Fibroblast of skin of abdomen (primary cell): Measurements from ENCODE around the gene CSF3R.

Experiments
- DNase-seq: peaks from one replicate; pipeline ENCODE4 v3.0.0-alpha.2; 2013

Gene CSF3R

GRCh38 chr1:36419140-36419539 lies 63.6 kb downstream of the CSF3R start:
- no peak for DNase-seq

DNA sequence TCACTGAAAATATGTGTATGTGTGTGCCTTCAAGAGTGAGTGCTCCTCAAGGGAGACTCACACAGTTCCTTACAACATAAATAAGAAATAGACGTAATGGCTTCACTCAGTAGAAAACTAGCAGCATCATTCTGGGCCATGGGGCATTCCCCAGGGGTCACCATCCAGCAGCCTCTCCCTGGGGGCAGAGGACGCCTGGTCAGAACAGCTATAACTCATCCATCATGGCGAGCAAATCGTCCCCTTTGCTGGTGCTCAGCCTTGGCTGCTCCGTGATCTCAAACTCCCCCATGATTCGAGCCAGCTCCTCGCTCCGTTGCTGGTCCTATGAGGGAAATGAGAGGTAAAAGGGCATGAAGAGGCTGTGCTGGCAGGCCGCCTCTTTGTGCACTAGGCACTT lies 64.8 kb downstream of the CSF3R start:
- no peak for DNase-seq
